AG08395 (cell line): Measurements from ENCODE around the gene CACNA1D.
A peak's percentile ranks its signal among the peaks of the same experiment; 100 is the strongest.

Source experiments
- DNase-seq: peaks from one replicate; pipeline ENCODE4 v3.0.0; 2012; ENCODE audit warnings: mixed read lengths, low spot score

The CACNA1D gene

DNA sequence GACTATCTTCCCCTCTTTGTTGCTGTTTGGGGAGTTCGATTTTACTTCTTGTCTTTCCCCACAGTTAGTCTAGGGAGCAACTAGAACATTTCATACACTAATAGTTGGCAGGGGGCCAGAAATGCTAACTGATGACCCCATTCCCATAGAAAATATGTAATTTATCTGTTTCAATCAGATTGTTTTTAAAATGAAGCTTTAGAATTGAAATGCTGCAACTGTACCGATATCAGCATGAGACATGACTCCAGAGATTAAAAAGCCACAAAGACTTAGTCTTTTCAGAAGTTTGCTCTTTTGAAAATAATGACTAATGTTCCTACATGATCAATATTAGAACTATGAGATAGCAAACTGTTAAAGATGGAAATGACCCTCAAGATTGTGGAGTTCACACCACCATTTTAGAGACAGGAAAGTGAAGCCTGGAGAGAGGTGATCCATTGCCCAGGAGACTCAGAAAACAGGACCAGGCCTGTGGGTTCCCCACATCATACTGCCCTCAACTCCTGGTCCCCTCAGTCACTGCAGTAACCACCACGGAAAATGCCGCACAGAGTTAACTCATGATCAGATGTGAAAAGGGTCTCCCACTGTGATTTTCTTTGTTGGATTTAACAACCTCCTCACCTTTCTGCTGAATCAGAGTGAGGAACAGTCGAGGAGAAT is 221.5 kb downstream of the CACNA1D start:
- no peak for DNase-seq

DNA sequence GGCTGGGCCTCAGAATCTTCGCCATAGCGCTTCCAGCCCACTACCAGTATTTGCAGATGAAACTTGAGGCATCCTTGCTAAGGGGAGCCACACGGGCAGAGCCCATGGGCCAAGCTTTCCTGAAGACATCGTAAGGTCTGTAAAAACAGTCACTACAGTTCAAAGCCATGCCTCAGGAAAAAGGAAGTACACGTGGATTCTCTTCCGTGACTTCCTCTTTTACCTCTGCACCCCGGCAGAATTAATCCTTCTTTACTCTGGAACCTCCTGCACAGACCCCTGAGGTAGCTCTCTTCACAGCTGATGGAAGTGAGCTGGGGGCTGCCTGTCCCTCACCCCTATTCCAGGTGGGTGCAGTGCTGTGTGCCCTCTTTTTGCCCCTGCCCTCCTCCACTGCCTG is 222.6 kb downstream of the CACNA1D start:
- no peak for DNase-seq

DNA sequence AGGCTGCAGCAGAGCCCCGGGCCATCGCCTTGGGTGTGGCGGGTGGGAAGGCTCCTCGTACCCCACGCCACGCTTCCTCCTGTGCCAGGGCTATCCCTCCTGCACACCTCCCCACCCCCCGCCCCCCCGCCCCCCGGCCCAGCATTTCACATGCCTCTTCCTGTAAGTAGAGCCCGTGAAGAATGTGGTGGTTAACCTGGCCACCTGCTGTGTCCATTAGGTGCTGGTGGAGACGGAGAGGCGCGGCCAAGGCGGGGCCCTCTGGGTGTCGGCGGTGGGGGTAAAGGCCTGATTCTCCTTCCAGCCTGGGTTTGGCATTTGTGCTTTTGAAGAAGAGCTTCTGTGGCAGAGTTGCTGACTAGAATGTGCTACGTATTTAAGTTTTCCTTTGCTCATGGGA is 224.1 kb downstream of the CACNA1D start:
- no peak for DNase-seq

DNA sequence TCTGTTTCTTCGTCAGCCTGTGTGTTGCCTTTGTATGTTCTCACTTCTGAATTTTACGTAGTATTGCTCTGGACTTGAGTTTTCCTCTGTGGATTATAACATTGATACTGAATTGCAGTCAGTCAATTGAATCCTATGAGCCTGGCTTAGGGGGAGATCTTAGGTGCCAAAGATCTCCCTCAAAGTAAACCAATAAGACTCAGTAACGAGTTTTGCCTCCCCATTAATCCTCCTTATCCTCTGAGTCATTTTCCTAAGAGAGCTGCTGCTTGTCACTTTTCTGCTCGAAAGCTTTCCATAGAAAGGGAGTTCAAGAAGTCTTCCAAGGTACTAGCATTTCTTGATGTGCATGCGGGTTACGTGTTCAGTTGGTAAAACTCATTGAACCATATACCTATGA is 225.4 kb downstream of the CACNA1D start:
- no peak for DNase-seq

DNA sequence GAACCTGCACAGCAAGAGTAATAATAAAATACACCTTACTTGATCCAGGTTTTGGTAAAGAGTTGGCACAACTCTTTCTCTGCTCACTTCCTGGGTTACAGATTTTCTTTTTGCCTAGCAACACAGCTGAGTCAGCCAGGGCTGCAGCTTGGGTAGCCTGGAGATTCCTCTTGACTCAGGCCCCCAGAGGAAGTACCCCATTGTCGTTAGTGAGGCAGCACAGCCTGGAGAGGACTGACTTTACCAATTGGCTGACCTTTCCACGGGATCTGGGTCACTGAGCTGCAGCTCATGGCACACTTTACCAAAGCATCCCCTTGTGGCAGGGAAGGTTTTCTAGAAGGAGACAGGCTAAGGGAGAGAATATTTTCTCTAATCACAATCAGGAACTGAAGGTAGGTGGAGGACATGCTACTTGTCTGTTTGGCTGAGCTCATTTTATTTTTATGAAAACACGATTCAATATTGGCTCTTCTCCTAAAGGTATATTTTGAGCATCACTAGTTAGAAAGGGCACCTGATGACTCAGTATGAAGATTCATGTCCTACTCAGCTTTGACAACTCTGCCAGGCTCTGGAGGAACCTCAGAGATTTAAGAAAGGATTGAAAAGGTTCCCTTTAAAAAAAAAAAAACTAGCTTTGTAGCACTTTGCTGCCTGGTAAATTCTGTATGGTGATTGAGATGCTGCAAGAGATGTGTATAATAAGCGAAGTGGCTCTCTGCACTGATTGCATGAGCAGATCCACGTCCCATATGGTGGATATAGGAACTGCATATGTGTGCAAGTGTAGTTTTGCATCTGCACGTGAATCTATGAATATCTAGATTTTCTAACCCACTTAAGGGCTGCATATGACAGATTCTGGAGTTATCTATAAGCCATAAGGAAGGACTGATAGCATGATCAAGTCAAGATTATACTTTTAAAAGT is 227.0 kb downstream of the CACNA1D start:
- peak; percentile 47 for DNase-seq

DNA sequence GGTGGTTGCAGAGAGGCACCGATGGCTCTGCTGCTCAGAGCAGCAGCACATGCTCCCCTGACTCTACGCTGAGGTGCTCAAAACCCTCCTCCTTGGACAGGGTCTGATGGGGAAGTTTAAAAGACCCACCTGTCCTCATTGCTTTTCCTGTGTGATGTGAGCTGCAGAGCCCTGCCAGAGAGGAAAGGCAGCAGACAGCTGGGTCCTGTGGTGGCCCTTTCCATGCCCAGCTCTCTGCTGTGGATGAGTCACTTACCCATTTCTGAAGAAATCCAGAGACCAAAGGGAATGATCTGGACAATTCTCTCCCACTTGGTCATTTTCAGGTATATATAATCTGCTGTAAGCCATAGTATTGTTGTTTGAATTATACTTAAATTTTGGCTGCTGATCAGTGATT is 230.2 kb downstream of the CACNA1D start:
- DNase-seq: peak; percentile 21

DNA sequence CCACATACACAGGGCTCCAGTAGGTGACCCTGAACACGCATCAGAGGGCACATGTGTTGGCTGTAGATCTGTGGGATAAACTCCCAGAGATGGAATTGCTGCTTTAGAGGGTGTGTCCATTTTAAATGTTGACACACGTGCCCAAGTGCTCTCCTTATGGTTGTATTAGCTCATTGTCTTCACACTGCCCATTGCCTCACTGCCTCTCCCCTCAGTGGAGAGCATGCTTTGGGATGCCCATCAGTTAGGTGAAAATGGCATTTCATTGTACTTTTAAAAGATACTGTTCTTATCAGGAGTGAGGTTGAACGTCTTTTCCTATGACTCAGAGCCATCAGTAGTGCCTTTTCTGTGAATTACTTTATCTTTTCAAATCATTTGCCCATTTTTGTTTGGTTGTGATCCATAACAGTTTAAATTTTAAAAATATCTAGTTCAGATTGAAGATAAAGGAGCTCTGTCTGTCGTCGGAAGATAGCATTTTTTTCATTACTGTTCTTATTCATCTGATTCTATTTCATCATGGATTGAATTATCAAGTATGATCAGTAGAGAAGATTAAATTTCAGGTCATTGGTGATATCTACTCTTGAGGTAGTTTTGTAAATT is 231.1 kb downstream of the CACNA1D start:
- no peak for DNase-seq

DNA sequence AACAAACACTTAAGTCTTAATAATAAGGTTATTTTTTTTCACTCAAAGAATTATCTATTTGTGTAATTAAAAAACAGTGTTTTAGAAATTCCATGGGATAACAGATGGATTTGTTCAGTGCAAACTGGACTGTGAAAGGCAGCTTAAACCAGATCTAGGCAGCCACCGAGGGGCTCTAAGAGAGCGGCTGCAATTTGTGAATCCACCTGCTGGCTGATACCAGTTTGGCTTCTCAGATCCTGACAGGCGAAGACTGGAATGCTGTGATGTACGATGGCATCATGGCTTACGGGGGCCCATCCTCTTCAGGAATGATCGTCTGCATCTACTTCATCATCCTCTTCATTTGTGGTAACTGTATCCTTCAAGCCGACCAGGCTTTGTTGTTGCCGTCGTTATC is 232.2 kb downstream of the CACNA1D start:
- no peak for DNase-seq

DNA sequence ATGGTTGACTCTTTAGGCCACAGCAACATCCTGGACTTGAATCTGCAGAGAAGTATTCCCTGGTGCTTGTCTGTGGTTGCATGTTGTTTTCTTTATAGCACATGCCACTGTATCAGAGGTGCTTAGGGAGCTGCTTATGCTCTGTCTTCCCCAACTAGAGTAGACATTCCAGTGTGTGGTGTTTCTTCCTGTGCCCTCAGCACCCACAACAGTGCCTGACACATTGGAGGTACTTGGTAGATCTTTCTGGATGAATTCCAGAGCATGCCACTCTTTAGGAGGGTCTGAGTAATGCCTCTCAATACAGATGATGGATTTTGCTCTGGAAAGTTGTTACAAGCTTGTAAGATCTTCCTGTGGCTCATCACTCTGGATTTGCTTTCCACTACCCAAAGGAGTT is 234.2 kb downstream of the CACNA1D start:
- no peak for DNase-seq

DNA sequence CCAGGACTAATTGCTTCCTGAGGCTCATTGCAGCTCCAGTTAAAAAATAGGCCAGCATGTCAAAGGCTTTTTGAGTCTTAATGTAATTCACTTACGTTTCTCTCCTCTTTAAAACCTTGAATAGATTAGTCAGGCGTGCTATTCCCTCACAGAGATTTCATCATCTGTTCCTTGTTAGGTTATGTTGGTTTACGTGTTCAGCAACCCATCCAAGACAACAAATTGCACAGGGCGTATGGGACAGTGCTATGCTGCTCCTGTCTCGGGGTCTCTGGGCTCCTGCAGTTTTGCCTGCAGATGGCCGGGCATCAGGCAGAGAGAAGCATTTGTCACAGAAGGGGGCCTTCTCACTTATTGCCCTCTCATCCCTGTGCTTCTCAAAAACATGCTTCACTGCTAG is 234.7 kb downstream of the CACNA1D start:
- peak; percentile 34 for DNase-seq

DNA sequence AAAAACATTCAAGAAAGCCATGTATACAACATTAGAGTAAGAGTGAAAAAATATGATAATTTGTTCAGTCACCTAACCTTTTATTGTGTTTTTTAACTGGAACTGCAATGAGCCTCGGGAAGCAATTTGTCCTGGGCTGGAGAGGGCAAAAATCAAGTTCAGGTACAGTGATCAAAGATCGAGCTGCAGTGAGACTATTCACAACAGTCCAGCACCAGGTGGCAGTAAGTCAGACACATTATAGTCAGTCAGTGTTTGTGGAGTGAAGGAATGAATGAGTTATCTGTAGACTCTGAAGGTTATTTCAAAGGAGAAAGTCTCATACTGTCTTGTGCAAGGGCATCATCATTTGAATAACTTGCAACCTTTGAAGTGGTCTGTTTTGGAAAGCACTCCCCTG is 235.2 kb downstream of the CACNA1D start:
- DNase-seq: no peak

DNA sequence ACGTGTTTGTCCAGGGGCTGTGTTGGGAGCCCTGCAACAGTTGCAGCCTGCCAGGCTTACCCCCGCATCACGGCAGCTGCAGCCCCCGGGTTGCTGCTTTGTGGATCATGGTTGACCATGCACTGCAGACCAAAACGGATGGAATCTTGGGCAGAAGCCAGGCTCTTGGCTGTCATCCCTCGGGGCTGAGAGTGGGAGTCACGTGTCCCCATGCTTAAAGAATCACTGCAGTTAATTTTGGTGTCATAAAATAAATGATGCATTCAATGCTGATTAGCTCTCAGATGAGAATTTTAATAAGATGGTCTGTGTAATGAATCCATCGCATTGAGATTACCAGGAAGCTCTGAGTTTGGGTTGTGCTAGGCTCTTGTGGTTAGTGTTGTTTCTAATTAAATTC is 236.2 kb downstream of the CACNA1D start:
- peak; percentile 45 for DNase-seq

DNA sequence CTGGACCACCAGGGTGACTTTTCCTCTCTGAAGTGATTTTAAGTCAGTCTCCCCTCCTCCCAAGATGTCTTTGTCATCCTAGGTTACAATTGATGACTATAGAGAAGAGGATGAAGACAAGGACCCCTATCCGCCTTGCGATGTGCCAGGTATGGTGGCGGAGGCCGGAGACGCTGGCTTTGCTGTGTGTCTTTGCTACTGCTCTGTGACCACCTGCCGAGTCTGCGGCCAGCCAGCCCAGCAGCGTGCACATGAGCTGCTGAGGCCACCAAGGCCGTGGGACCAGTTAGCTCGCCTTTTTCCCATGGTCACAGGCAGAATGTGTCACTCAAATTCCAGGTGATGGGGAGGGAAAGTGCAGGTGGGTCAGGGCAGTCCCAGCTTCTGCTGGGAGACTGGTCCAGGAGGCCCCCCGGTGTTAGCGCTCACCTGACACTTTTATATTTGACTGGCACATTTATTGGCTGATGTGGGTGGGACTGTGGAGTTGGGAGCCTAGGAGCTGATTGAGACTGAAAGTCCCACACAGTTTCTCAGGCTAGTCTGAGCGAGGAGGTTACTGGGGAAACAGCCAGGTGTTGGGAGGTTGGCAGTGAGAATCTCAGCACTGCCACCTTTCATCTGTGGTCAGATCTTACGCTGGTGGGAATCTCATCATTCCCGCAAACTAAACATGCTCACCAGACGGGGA is 237.7 kb downstream of the CACNA1D start:
- no peak for DNase-seq

DNA sequence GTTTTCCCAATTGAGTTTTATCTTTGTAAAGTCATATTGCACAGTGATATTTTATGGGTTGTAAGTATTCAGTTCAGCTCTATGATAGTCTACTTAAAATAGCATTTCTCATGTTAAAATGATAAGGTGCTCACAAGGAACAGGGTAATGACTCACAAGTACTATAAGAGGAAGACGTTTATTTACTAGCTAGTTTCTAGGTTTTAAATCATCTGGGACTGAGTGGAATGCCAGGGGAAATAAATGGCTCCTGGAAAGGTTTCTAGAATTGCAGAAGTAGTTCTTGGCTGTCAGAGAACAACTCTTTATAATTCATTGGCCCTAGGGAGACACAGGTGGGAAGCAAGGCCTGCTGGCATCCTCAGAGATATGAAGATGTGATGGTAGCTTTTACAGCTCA is 239.0 kb downstream of the CACNA1D start:
- DNase-seq: no peak

DNA sequence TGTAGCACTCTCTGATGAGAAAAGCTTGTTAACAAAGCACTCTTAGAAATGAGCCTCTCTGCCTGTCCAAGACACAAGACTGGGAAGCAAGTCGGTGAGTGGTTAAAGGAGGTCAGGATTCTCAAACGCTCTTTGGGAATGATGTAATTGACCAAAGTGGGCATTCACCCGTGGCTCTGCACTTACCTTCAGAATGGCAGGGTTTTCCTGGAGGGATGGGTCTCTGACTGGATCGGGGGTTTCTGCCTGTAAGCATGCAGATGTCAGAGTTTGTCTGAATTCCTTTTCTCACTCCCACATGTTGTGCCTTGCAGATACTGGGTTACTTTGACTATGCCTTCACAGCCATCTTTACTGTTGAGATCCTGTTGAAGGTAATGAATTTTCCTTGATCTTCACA is 245.6 kb downstream of the CACNA1D start:
- no peak for DNase-seq

DNA sequence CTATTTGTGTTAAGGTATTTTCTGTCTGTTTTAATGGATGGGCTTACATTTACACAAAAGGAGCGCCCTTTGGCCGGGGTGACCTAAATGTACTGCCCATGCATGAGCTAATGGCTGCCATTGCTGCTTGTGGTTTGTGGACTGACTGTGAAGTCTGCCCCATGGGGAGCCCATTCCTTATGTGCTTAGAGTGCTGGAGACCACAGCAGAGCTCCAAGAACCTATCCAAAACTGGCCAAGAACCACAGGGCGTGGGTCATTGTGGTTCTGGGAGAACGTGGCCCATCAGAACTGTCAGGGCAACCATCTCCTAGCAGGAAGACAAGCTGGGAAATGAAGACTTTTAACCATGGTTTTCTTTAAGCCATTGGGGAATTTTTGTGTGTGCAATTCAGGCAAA is 246.5 kb downstream of the CACNA1D start:
- no peak for DNase-seq

DNA sequence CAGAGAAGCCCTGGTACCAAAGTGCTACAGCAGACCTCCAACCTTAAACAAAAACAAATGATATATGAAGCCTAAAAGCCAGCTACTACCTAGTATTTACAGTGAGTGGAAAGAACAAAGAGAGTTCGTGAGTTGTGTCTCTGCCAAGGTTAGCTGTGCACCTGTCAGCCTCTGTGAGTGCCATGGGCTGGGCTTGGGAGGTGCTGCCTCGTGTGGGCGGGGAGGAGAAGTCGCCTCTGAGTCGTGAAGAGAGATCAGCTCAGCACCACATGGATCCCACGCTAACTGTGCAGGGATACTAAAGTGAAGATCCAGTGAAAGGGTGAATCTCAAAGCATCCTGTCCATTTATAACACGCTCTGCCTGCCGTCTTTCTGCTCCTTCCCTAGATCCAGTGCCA is 249.9 kb downstream of the CACNA1D start:
- no peak for DNase-seq

DNA sequence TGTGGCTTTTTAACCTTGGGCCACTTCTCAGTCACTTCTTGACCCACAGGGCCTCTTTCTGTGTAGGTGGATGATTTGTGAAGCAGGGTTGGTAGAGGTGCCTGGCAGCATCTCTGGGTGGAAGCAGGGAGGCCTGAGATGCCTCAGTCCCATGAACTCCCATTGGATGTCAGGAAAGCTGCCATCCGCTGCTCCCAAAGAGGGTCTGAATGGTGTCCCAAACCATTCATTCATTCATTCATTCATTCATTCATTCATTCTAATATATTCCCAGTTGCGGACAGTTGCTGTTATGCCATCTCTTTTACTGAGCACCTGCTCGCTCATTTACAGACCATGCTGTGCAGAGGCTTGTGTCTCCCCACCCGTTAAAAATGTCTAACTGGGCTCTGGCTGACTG is 253.1 kb downstream of the CACNA1D start:
- no peak for DNase-seq

DNA sequence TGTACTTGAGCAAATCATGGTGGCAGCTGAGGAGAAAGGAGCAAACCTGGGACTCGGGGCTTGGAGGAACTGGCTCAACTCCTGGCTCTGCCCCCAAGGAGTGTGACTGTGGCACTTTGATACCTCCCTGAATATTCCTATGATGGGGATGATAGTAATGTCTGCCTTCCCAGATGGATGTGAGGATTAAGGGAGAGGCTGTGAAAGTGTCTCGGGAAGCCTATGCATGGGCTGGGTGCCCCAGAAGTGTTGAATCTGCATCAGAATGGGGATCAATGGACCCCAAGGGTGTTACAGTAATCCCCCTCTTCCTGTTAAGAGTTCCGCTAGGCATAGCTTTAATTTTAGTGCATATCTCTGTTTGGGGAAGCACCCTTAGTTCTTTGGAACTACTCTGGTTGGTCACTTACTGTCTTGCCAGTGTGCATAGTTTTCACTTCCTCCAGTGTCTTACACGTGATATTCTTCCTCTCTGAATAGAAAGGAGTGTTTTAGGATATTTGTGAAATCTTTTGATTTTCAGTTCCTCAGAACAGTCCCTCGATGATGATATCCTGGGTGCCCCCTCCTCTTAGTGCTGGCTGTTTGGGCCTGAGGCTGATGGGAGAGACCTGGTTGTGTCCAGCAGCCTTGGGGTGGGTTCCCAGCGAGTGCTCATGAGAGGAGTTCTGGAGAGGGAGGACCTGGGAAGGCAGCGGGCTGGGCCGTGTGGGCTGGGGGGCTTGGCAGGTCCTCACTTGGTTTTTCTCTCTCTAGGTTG is 254.3 kb downstream of the CACNA1D start:
- no peak for DNase-seq

DNA sequence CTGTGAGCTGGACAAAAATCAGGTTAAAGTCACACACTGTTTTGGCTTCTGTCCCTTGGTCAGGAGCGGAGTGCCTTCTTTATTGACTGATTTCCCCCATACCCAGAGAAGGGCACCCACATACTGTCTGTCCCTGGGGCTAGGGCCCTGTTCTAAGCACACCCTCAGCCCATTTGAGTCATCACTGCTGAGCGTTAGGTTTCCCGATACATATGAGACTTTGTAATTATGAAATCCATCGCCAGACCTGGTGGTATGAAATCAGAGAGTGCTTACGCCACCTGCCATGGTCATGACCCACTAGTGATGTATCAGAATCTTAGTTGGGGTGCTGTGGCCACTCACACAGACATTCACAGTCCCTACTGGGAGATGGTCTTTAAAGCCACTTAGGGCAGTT is 255.0 kb downstream of the CACNA1D start:
- no peak for DNase-seq

DNA sequence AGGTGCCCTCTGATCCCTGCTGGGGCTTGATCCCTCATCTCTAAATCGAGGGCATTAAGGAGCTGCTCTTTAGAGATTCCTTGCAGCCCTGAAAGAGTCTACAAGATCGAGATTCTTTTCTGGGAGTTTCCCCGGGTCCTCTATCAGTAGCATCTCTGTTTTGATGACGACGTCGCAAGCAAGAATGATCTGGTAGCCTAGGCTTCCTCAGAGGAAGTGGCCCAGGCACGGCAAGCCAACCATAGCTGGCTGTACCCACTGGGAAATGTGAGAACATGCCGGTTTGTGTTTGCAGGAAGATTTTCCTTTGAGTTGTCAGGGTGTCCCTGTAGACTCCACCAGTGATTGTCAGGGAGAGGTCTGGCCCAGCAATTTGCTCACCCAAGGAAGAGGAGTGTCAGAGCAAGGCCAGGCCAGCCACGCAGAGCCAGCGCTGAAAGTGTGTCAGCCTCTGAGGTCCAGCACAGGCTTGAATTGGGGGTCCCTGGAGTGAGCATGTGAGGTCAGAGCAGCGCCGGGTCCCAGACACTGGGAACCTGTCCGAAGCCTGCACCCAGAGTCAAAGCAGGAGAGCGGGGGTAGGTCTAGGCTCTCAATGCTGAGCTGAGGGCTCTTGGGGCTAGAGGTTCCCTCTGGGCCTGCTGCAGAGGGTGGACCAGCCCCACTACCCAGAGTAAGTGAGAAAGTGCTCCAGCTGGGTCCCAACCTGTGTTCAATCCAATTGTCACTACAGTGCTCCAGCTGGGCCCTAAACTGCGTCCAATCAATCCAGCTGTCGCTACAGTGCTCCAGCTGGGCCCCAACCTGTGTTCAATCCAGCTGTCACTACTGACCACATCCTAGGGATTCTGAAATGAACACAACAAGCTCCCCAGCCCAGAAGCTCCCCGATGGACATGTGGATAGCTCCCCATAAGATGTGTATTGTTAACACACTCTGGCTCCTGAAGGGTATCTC is 256.1 kb downstream of the CACNA1D start:
- DNase-seq: no peak
